ENCODE data around the gene PKMYT1. TPM values are rescaled to one million over a fixed set of nuclear protein-coding genes. Genes with fewer than 3 reads are reported as not detected.

PKMYT1 gene
- total and polyA plus RNA-seq, 9 of the 15 experiments (the other 6 are each of a cell fraction or from before 2014, with no cell fraction given) = 8.7 to 201 (median 37.8) TPM

GRCh38 chr16:3022208-3022683, 42.0 kb upstream of the PKMYT1 start (continued):
- TF ChIP-seq TSHZ1 (CRISPR knock-in tag; IDR thresholded peaks at IDR 0.05) = no peak
- TF ChIP-seq ARHGAP35 (IDR thresholded peaks at IDR 0.05; ENCODE audit: partially characterized antibody) = no peak
- TF ChIP-seq POLR3A (IDR thresholded peaks at IDR 0.05; ENCODE audit: borderline replicate concordance, extremely low read depth, insufficient read depth, insufficient read length) = no peak
- no peak for TF ChIP-seq ILK (tag; IDR thresholded peaks at IDR 0.05; ENCODE audit: borderline replicate concordance, low read depth)
- no peak for TF ChIP-seq ZNF668 (CRISPR knock-in tag; IDR thresholded peaks at IDR 0.05)
- TF ChIP-seq ZNF263 (CRISPR knock-in tag; IDR thresholded peaks at IDR 0.05; ENCODE audit: borderline replicate concordance) = no peak
- TF ChIP-seq, protein P1, sequence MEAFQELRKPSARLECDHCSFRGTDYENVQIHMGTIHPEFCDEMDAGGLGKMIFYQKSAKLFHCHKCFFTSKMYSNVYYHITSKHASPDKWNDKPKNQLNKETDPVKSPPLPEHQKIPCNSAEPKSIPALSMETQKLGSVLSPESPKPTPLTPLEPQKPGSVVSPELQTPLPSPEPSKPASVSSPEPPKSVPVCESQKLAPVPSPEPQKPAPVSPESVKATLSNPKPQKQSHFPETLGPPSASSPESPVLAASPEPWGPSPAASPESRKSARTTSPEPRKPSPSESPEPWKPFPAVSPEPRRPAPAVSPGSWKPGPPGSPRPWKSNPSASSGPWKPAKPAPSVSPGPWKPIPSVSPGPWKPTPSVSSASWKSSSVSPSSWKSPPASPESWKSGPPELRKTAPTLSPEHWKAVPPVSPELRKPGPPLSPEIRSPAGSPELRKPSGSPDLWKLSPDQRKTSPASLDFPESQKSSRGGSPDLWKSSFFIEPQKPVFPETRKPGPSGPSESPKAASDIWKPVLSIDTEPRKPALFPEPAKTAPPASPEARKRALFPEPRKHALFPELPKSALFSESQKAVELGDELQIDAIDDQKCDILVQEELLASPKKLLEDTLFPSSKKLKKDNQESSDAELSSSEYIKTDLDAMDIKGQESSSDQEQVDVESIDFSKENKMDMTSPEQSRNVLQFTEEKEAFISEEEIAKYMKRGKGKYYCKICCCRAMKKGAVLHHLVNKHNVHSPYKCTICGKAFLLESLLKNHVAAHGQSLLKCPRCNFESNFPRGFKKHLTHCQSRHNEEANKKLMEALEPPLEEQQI (IDR thresholded peaks at IDR 0.05) = no peak
- TF ChIP-seq CREM (IDR thresholded peaks at IDR 0.05; ENCODE audit: low read depth) = peak; percentile 54
- no peak for TF ChIP-seq HDAC3 (IDR thresholded peaks at IDR 0.05; ENCODE audit: borderline replicate concordance, partially characterized antibody)
- TF ChIP-seq, protein P2, sequence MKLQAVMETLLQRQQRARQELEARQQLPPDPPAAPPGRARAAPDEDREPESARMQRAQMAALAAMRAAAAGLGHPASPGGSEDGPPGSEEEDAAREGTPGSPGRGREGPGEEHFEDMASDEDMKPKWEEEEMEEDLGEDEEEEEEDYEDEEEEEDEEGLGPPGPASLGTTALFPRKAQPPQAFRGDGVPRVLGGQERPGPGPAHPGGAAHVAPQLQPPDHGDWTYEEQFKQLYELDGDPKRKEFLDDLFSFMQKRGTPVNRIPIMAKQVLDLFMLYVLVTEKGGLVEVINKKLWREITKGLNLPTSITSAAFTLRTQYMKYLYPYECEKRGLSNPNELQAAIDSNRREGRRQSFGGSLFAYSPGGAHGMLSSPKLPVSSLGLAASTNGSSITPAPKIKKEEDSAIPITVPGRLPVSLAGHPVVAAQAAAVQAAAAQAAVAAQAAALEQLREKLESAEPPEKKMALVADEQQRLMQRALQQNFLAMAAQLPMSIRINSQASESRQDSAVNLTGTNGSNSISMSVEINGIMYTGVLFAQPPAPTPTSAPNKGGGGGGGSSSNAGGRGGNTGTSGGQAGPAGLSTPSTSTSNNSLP (IDR thresholded peaks at IDR 0.05; ENCODE audit: borderline replicate concordance, low read depth, low read length) = no peak
- TF ChIP-seq, protein P3, sequence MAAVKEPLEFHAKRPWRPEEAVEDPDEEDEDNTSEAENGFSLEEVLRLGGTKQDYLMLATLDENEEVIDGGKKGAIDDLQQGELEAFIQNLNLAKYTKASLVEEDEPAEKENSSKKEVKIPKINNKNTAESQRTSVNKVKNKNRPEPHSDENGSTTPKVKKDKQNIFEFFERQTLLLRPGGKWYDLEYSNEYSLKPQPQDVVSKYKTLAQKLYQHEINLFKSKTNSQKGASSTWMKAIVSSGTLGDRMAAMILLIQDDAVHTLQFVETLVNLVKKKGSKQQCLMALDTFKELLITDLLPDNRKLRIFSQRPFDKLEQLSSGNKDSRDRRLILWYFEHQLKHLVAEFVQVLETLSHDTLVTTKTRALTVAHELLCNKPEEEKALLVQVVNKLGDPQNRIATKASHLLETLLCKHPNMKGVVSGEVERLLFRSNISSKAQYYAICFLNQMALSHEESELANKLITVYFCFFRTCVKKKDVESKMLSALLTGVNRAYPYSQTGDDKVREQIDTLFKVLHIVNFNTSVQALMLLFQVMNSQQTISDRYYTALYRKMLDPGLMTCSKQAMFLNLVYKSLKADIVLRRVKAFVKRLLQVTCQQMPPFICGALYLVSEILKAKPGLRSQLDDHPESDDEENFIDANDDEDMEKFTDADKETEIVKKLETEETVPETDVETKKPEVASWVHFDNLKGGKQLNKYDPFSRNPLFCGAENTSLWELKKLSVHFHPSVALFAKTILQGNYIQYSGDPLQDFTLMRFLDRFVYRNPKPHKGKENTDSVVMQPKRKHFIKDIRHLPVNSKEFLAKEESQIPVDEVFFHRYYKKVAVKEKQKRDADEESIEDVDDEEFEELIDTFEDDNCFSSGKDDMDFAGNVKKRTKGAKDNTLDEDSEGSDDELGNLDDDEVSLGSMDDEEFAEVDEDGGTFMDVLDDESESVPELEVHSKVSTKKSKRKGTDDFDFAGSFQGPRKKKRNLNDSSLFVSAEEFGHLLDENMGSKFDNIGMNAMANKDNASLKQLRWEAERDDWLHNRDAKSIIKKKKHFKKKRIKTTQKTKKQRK (IDR thresholded peaks at IDR 0.05; ENCODE audit: borderline replicate concordance, low read depth, low read length) = no peak
- peak in 1 of 2 experiments; percentile 44; a peak in 1 of 4 replicates for TF ChIP-seq TBL1XR1 (IDR thresholded peaks at IDR 0.05; ENCODE audit: low read length in 2 of 2)
- TF ChIP-seq VEZF1 (CRISPR knock-in tag; IDR thresholded peaks at IDR 0.05) = peak; percentile 82
- TF ChIP-seq BCL6 (CRISPR knock-in tag; IDR thresholded peaks at IDR 0.05) = no peak
